Jurkat, Clone E6-1 (cell line): ENCODE results near the gene PLIN5.

ENCODE experiments used
- DNase-seq: peaks from one replicate; pipeline ENCODE4 v3.0.0-alpha.2; 2011; ENCODE audit warnings: low read depth, low spot score
- H3K4me3 ChIP-seq: 2 replicates; pipeline ENCODE4 v1.5.1; 2011; ENCODE audit warnings: mild to moderate bottlenecking, low read length, control low read depth, moderate library complexity

The PLIN5 gene

GRCh38 chr19:4510435-4511255 is 24.4 kb downstream of the PLIN5 start:
- no peak for DNase-seq
- H3K4me3 ChIP-seq: no peak overlapping the region

GRCh38 chr19:4508698-4509097 is 26.3 kb downstream of the PLIN5 start:
- DNase-seq: no peak
- H3K4me3 ChIP-seq: no peak overlapping the region

- H3K4me3 ChIP-seq: no peak overlapping the region
- DNase-seq: no peak
Observed at GRCh38 chr19:4507804-4508203, 27.2 kb downstream of the PLIN5 start.

- no peak overlapping the region for H3K4me3 ChIP-seq
- DNase-seq: no peak
Observed at GRCh38 chr19:4507150-4507452, 27.9 kb downstream of the PLIN5 start.

GRCh38 chr19:4506449-4507149 is 28.4 kb downstream of the PLIN5 start:
- H3K4me3 ChIP-seq: no peak overlapping the region
- DNase-seq: no peak

- H3K4me3 ChIP-seq: no peak overlapping the region
- no peak for DNase-seq
Observed at GRCh38 chr19:4505570-4506448, 29.2 kb downstream of the PLIN5 start.

- no peak for DNase-seq
- no peak overlapping the region for H3K4me3 ChIP-seq
Observed at GRCh38 chr19:4504891-4505569, 30.0 kb downstream of the PLIN5 start.

- DNase-seq: no peak
- no peak overlapping the region for H3K4me3 ChIP-seq
Observed at GRCh38 chr19:4504297-4504701, 30.7 kb downstream of the PLIN5 start.

- no peak overlapping the region for H3K4me3 ChIP-seq
Observed at GRCh38 chr19:4503825-4504170, 31.2 kb downstream of the PLIN5 start.

GRCh38 chr19:4503132-4503824 is 31.7 kb downstream of the PLIN5 start:
- no peak overlapping the region for H3K4me3 ChIP-seq
- DNase-seq: no peak

More at GRCh38 chr19:4503825-4504170, 31.2 kb downstream of the PLIN5 start:
- no peak for DNase-seq

- no peak overlapping the region for H3K4me3 ChIP-seq
- no peak for DNase-seq
Observed at GRCh38 chr19:4502282-4503131, 32.5 kb downstream of the PLIN5 start.

GRCh38 chr19:4501691-4502090 is 33.3 kb downstream of the PLIN5 start:
- no peak for DNase-seq
- no peak overlapping the region for H3K4me3 ChIP-seq

- no peak for DNase-seq
- H3K4me3 ChIP-seq: no peak overlapping the region
Observed at GRCh38 chr19:4500841-4501591, 34.0 kb downstream of the PLIN5 start.

GRCh38 chr19:4499855-4500254 is 35.2 kb downstream of the PLIN5 start:
- DNase-seq: no peak
- no peak overlapping the region for H3K4me3 ChIP-seq

GRCh38 chr19:4499318-4499717 is 35.7 kb downstream of the PLIN5 start:
- no peak overlapping the region for H3K4me3 ChIP-seq
- DNase-seq: no peak

GRCh38 chr19:4498694-4499093 is 36.3 kb downstream of the PLIN5 start:
- H3K4me3 ChIP-seq: no peak overlapping the region

GRCh38 chr19:4497770-4498389 is 37.1 kb downstream of the PLIN5 start:
- DNase-seq: no peak
- H3K4me3 ChIP-seq: no peak overlapping the region

More at GRCh38 chr19:4498694-4499093, 36.3 kb downstream of the PLIN5 start:
- no peak for DNase-seq
